HepG2 (cell line): ENCODE measurements around the gene PRKAR1A. TPM values are rescaled to one million over a fixed set of nuclear protein-coding genes. Genes with fewer than 3 reads are reported as not detected.

Experiments used
- AHR ChIP-seq: IDR thresholded peaks from 2 replicates; pipeline ENCODE4 v1.6.1; 2018; ENCODE audit warnings: missing genetic modification reagents, missing compliant biosample characterization
- GZF1 ChIP-seq: sonication (generic); formaldehyde crosslinking; IDR thresholded peaks from 2 replicates; pipeline ENCODE4 v1.5.1; 2020; ENCODE audit warnings: mild to moderate bottlenecking, missing genetic modification reagents
- ISX ChIP-seq: sonication (generic); formaldehyde crosslinking; conservative IDR thresholded peaks from 2 replicates; pipeline ENCODE4 v1.5.0; 2020; ENCODE audit warnings: missing genetic modification reagents
- MIER2 ChIP-seq: IDR thresholded peaks from 2 replicates; pipeline ENCODE4 v1.6.1; 2016; ENCODE audit warnings: missing biosample characterization, missing genetic modification reagents
- MZF1 ChIP-seq: sonication (generic); formaldehyde crosslinking; IDR thresholded peaks from 2 replicates; pipeline ENCODE4 v1.8.1; 2023; ENCODE audit warnings: mild to moderate bottlenecking, missing genetic modification reagents, borderline replicate concordance
- POLR2AphosphoS2 ChIP-seq: IDR thresholded peaks from 2 replicates; pipeline ENCODE4 v1.6.1; 2011; ENCODE audit warnings: low read depth, low read length, improper control_type of control experiment
- RXRB ChIP-seq: IDR thresholded peaks from 2 replicates; pipeline ENCODE4 v1.6.1; 2016; ENCODE audit warnings: borderline replicate concordance, missing genetic modification reagents, missing compliant biosample characterization
- SMAD1 ChIP-seq: sonication (generic); formaldehyde crosslinking; IDR thresholded peaks from 2 replicates; pipeline ENCODE4 v1.4.0; 2020; ENCODE audit warnings: missing genetic modification reagents, low read depth, mild to moderate bottlenecking, borderline replicate concordance
- SP5 ChIP-seq: IDR thresholded peaks from 2 replicates; pipeline ENCODE4 v1.6.1; 2016; ENCODE audit warnings: low read depth, borderline replicate concordance
- THYN1 ChIP-seq: sonication (generic); formaldehyde crosslinking; IDR thresholded peaks from 2 replicates; pipeline ENCODE4 v1.8.1; 2023; ENCODE audit warnings: low read depth, mild to moderate bottlenecking, moderate library complexity, missing genetic modification reagents, borderline replicate concordance
- XBP1 ChIP-seq: sonication (generic); formaldehyde crosslinking; IDR thresholded peaks from 2 replicates; pipeline ENCODE4 v1.5.0; 2020; ENCODE audit warnings: missing genetic modification reagents
- ZFP36L1 ChIP-seq: sonication (generic); formaldehyde crosslinking; IDR thresholded peaks from 2 replicates; pipeline ENCODE4 v1.8.0; 2022; ENCODE audit warnings: mild to moderate bottlenecking, missing genetic modification reagents, moderate library complexity
- ZNF441 ChIP-seq: sonication (generic); formaldehyde crosslinking; IDR thresholded peaks from 2 replicates; pipeline ENCODE4 v1.7.0; 2021; ENCODE audit warnings: missing genetic modification reagents, borderline replicate concordance
- ZNF564 ChIP-seq: sonication (generic); formaldehyde crosslinking; IDR thresholded peaks from 2 replicates; pipeline ENCODE4 v1.8.1; 2023; ENCODE audit warnings: mild to moderate bottlenecking, missing genetic modification reagents
- ZNF569 ChIP-seq: sonication (generic); formaldehyde crosslinking; IDR thresholded peaks from 2 replicates; pipeline ENCODE4 v1.5.0; 2020; ENCODE audit warnings: mild to moderate bottlenecking, missing genetic modification reagents, moderate library complexity, borderline replicate concordance
- polyA plus RNA-seq, 8 experiments: library from polyadenylated mRNA; depleted of rRNA in 3 of 8; stranded (reverse) in 7 of 8; unstranded in 1 of 8; fragments of >200 nt; fragmentation: Illumina TruSeq in 4 of 8; extraction: Trizol in 4 of 8; gene quantifications; 2 replicates each; pipeline versions ENCODE4 v1.2.1 to v1.2.3, GENCODE V29; 2011 to 2016; ENCODE audit warnings: low read depth in 4 of 8, missing spikeins in 1 of 8, mixed read lengths in 1 of 8; ENCODE audit not compliant: insufficient read depth in 1 of 8
- total RNA-seq, 5 experiments: library from RNA; depleted of rRNA; stranded (reverse); fragments of >200 nt; fragmentation: Illumina TruSeq; extraction: Trizol; gene quantifications; 2 replicates each; pipeline ENCODE4 v1.2.3, GENCODE V29; 2016; ENCODE audit warnings: low read depth in 1 of 5
- TF ChIP-seq, protein P1 (sequence below): sonication (generic); formaldehyde crosslinking; IDR thresholded peaks from 2 replicates; pipeline ENCODE4 v1.4.0; 2020; ENCODE audit warnings: missing genetic modification reagents
- TF ChIP-seq, protein P2 (sequence below): sonication (generic); formaldehyde crosslinking; IDR thresholded peaks from 2 replicates; pipeline ENCODE4 v1.5.0; 2020; ENCODE audit warnings: mild to moderate bottlenecking, missing genetic modification reagents, moderate library complexity
- TF ChIP-seq, protein P3 (sequence below): fragments of 450-650 bp; IDR thresholded peaks from 2 replicates; pipeline ENCODE4 v1.6.1; 2016
- TF ChIP-seq, protein P4 (sequence below): sonication (generic); formaldehyde crosslinking; IDR thresholded peaks from 2 replicates; pipeline ENCODE4 v1.4.0; 2020; ENCODE audit warnings: low read depth, missing genetic modification reagents

Gene PRKAR1A
- total and polyA plus RNA-seq, 2 of the 13 experiments (the other 11 are each of a cell fraction or from before 2014, with no cell fraction given): 265 to 266 TPM

DNA sequence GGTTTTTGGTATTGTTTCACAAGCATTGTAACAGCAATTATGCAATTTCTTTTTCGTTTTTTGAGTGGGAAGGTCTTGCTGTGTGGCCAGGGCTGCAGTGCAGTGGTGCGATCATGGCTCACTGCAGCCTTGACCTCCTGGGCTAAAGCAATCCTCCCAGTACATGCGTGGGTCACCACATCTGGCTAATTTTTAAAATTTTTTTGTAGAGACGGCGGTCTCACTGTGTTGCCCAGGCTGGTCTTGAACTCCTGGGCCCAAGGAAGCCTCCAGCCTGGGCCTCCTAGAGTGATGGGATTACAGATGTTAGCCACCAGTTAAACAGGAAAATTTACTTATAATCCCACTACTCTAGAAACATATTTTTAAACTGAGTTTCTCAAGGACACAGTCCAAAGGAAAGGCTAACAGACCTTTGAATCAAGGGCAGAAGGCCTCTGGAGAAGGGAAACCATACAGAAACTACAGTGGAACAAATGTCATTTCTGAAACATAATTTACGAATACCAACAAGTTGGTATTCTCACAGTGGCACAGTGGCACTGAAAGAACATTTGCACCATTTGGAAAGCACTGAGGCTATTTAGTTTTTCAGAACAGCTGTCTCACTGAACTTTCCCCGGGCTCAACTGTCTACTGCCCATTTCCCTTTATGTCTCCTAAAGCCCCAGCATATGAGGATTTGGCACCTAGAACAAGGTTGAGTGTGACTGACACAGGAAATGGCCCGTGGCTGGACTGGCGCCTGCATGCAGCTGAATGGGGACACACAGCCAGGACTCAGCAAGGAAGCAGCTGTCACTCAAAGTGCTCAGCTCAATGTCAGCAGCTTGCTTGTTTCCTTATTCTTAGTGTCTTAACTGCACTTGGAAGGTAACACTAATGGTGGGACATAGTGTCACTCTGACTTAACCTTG is 2.8 kb upstream of the PRKAR1A start (continued):
- TF ChIP-seq THYN1 (CRISPR knock-in tag) (no peak), MIER2 (CRISPR knock-in tag) (no peak), XBP1 (CRISPR knock-in tag) (no peak), RXRB (CRISPR knock-in tag) (no peak), SMAD1 (CRISPR knock-in tag) (no peak), ISX (no peak; the same call in 1 of the 2 replicates), ZNF569 (CRISPR knock-in tag) (no peak), SP5 (CRISPR knock-in tag) (no peak), ZFP36L1 (CRISPR knock-in tag) (no peak), POLR2AphosphoS2 (no peak), MZF1 (no peak), AHR (CRISPR knock-in tag) (no peak; the same call in 1 of the 2 replicates), ZNF564 (CRISPR knock-in tag) (no peak), GZF1 (CRISPR knock-in tag) (no peak), ZNF441 (CRISPR knock-in tag) (0 out of 2 replicates have a peak, but pooled peaks have one; percentile 21)
- TF ChIP-seq, protein P1, sequence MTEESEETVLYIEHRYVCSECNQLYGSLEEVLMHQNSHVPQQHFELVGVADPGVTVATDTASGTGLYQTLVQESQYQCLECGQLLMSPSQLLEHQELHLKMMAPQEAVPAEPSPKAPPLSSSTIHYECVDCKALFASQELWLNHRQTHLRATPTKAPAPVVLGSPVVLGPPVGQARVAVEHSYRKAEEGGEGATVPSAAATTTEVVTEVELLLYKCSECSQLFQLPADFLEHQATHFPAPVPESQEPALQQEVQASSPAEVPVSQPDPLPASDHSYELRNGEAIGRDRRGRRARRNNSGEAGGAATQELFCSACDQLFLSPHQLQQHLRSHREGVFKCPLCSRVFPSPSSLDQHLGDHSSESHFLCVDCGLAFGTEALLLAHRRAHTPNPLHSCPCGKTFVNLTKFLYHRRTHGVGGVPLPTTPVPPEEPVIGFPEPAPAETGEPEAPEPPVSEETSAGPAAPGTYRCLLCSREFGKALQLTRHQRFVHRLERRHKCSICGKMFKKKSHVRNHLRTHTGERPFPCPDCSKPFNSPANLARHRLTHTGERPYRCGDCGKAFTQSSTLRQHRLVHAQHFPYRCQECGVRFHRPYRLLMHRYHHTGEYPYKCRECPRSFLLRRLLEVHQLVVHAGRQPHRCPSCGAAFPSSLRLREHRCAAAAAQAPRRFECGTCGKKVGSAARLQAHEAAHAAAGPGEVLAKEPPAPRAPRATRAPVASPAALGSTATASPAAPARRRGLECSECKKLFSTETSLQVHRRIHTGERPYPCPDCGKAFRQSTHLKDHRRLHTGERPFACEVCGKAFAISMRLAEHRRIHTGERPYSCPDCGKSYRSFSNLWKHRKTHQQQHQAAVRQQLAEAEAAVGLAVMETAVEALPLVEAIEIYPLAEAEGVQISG (CRISPR knock-in tag): no peak
- TF ChIP-seq, protein P2, sequence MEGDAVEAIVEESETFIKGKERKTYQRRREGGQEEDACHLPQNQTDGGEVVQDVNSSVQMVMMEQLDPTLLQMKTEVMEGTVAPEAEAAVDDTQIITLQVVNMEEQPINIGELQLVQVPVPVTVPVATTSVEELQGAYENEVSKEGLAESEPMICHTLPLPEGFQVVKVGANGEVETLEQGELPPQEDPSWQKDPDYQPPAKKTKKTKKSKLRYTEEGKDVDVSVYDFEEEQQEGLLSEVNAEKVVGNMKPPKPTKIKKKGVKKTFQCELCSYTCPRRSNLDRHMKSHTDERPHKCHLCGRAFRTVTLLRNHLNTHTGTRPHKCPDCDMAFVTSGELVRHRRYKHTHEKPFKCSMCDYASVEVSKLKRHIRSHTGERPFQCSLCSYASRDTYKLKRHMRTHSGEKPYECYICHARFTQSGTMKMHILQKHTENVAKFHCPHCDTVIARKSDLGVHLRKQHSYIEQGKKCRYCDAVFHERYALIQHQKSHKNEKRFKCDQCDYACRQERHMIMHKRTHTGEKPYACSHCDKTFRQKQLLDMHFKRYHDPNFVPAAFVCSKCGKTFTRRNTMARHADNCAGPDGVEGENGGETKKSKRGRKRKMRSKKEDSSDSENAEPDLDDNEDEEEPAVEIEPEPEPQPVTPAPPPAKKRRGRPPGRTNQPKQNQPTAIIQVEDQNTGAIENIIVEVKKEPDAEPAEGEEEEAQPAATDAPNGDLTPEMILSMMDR (CRISPR knock-in tag): no peak
- TF ChIP-seq, protein P3, sequence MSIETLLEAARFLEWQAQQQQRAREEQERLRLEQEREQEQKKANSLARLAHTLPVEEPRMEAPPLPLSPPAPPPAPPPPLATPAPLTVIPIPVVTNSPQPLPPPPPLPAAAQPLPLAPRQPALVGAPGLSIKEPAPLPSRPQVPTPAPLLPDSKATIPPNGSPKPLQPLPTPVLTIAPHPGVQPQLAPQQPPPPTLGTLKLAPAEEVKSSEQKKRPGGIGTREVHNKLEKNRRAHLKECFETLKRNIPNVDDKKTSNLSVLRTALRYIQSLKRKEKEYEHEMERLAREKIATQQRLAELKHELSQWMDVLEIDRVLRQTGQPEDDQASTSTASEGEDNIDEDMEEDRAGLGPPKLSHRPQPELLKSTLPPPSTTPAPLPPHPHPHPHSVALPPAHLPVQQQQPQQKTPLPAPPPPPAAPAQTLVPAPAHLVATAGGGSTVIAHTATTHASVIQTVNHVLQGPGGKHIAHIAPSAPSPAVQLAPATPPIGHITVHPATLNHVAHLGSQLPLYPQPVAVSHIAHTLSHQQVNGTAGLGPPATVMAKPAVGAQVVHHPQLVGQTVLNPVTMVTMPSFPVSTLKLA: no peak
- TF ChIP-seq, protein P4, sequence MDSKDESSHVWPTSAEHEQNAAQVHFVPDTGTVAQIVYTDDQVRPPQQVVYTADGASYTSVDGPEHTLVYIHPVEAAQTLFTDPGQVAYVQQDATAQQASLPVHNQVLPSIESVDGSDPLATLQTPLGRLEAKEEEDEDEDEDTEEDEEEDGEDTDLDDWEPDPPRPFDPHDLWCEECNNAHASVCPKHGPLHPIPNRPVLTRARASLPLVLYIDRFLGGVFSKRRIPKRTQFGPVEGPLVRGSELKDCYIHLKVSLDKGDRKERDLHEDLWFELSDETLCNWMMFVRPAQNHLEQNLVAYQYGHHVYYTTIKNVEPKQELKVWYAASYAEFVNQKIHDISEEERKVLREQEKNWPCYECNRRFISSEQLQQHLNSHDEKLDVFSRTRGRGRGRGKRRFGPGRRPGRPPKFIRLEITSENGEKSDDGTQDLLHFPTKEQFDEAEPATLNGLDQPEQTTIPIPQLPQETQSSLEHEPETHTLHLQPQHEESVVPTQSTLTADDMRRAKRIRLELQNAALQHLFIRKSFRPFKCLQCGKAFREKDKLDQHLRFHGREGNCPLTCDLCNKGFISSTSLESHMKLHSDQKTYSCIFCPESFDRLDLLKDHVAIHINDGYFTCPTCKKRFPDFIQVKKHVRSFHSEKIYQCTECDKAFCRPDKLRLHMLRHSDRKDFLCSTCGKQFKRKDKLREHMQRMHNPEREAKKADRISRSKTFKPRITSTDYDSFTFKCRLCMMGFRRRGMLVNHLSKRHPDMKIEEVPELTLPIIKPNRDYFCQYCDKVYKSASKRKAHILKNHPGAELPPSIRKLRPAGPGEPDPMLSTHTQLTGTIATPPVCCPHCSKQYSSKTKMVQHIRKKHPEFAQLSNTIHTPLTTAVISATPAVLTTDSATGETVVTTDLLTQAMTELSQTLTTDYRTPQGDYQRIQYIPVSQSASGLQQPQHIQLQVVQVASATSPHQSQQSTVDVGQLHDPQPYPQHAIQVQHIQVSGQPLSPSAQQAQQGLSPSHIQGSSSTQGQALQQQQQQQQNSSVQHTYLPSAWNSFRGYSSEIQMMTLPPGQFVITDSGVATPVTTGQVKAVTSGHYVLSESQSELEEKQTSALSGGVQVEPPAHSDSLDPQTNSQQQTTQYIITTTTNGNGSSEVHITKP (CRISPR knock-in tag): no peak
